Measurements from ENCODE around the gene ARHGAP22.

ARHGAP22 gene

GRCh38 chr10:48472501-48473069, 132.3 kb downstream of the ARHGAP22 start:
- no peak overlapping the region for H3K4me3 ChIP-seq (ENCODE audit: low read depth, low read length)
- TF ChIP-seq CTCF (IDR thresholded peaks at IDR 0.05; ENCODE audit: low read depth, low read length): no peak

- no peak overlapping the region for H3K4me3 ChIP-seq (ENCODE audit: low read depth, low read length)
- TF ChIP-seq CTCF (IDR thresholded peaks at IDR 0.05; ENCODE audit: low read depth, low read length): 0 out of 2 replicates have a peak, but pooled peaks have one; percentile 15
Measured at GRCh38 chr10:48470893-48471805, 133.7 kb downstream of the ARHGAP22 start.

- H3K4me3 ChIP-seq (ENCODE audit: low read depth, low read length): no peak overlapping the region
- TF ChIP-seq CTCF (IDR thresholded peaks at IDR 0.05; ENCODE audit: low read depth, low read length): no peak
Measured at GRCh38 chr10:48470115-48470892, 134.6 kb downstream of the ARHGAP22 start.

GRCh38 chr10:48469516-48470020, 135.3 kb downstream of the ARHGAP22 start:
- no peak overlapping the region for H3K4me3 ChIP-seq (ENCODE audit: low read depth, low read length)
- no peak for TF ChIP-seq CTCF (IDR thresholded peaks at IDR 0.05; ENCODE audit: low read depth, low read length)

GRCh38 chr10:48468866-48469511, 135.9 kb downstream of the ARHGAP22 start:
- no peak for TF ChIP-seq CTCF (IDR thresholded peaks at IDR 0.05; ENCODE audit: low read depth, low read length)
- no peak overlapping the region for H3K4me3 ChIP-seq (ENCODE audit: low read depth, low read length)

- no peak overlapping the region for H3K4me3 ChIP-seq (ENCODE audit: low read depth, low read length)
- TF ChIP-seq CTCF (IDR thresholded peaks at IDR 0.05; ENCODE audit: low read depth, low read length): no peak
Measured at GRCh38 chr10:48468130-48468790, 136.6 kb downstream of the ARHGAP22 start.
